HG02943 (cell line): Measurements from ENCODE around the gene WSB1.
"Not testable (repeated sequence)": the region's sequence is repeated elsewhere in the genome, so short reads cannot be mapped to it uniquely, and the experiment has no call there.

ENCODE experiments used
- ATAC-seq: cut with Tn5 transposase; IDR thresholded peaks from one replicate; pipeline ENCODE4 v1.9.1; 2021; ENCODE audit warnings: mild to moderate bottlenecking, low read depth, moderate library complexity; ENCODE audit not compliant: unreplicated experiment

WSB1 gene

DNA sequence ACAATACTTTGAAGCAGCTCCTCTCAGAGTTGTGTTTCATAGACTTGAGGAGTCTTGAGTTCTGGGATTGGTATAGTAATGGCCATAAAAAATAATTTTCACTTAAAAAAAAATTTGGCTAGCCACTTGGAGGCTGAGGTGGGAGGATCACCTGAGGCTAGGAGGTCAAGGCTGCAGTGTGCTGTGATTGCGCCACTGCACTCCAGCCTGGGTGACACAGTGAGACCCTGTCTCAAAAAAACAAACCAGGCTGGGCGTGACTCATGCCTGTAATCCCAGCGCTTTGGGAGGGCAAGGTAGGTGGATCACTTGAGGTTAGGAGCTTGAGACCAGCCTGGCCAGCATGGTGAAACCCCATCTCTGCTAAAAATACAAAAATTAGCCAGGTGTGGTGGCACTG lies 14.8 kb upstream of the WSB1 start:
- not testable (repeated sequence) for ATAC-seq

DNA sequence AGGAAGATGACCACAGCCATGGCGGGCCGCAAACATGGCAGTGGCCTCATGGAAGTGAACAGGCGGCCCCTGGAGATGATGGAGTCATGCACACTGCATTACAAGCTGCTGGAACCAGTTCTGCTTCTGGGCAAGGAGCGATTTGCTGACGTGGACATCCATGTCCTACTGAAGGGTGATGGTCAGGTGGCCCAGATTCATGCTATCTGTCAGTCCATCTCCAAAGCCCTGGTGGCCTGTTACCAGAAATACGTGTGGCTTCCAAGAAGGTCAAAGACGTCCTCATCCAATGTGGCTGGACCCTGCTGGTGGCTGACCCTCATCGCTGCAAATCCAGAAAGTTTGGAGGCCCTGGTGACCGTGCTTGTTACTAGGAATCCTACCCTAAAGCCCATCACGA lies 13.4 kb upstream of the WSB1 start:
- ATAC-seq: no peak

DNA sequence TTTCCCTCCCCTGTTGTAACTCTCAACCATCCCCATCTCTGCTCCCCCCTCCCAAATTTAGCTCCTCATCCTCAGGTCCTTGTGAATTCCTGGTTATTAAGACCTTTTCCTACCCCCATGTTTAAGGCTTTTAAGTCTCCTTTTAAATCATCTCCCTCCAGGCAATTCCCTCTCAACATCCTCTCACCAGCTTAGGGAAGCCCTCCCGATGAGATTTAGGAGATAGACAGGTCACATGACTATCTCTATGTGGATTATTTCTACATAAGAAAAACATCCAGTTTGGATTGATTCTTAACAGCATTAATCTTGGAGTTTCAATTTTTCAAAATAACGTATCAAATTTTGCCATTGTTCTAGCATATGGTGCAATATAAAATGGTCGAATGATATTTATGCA lies 12.5 kb upstream of the WSB1 start:
- no peak for ATAC-seq

DNA sequence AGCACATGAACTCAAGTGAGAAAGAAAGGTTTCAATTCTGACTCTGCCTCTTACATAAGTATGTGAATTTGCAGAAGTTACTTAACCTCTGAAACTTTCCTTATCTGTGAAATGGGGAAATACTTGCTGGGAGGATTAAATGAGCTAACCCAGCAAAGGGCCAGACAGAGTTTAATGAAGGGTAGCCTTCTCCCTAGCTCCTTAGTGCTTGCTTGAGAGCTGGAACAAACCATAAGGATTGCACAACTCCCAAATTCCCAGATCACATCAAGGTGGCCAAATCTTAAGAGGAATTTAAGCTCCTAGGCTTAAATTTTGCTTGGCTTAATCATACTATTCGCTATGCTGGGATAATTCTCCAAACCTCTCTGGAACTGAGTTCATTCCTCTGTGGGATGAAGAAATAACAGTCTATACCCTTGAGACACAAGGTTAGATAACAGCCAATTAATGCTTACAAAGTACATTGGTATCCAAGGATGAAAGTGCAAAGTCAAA lies 11.8 kb upstream of the WSB1 start:
- peak; percentile 86 for ATAC-seq

DNA sequence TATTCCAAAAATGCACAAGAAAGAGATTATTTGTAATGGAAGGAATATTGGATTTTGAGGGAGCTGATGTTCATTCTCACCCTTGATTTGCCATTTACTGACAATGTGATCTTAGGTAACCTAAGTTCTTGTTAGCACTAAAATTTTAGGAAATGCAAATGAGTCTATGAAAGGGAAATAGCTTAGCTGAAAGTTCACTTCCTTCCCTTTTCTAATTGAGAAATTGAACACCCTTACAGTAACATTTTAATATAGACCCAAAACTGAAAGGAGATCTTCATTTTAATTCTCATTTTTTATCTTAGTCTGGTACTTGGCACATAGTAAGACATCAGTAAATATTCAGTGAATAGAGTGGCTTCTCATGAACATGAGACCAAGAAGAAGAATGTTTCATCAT lies 10.9 kb upstream of the WSB1 start:
- ATAC-seq: no peak

DNA sequence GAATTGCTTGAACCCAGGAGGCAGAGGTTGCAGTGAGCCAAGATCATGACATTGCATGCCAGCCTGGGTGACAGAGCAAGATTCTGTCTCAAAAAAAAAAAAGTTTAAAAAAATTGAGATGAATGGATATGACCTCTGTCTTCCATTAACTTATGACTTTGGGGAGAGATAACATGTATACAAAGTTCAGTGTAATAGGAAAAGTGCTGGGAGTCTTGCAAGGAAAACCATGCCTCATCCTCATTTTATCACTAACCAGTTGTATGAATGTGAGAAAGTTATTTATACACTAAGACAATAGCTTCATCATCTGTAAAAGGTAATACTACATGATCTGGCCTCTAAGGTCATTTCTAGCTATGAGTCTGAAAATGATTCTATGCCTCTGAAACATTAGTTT lies 10.2 kb upstream of the WSB1 start:
- ATAC-seq: no peak

DNA sequence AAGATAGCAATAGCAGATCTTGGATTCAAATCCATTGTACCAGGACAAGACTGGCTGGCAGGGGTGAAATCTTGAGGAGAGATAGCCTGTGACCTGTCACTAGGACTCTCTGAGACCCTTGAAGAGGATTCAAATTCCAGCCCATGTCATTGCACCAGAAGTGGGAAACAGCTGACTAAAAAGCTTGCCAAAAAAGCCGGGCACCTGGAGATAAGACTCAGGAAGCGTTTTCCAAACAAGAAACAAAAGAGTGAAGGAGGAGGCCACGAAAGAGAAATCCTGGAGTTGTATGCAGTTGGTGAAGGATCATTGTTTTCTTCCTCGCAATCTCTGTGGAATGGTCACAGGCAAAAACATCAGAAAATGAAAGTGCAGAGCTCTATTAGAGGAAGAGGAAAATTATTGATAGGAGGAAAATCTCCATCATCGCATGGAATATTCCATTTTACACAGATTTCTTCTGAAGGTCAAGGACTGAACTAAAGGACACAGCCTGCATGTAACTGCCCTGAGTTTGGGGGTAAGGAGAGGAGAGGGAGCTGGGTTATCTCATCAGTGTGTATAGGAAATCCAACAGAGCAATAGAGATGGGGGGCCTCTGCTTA lies 9.0 kb upstream of the WSB1 start:
- no peak for ATAC-seq

DNA sequence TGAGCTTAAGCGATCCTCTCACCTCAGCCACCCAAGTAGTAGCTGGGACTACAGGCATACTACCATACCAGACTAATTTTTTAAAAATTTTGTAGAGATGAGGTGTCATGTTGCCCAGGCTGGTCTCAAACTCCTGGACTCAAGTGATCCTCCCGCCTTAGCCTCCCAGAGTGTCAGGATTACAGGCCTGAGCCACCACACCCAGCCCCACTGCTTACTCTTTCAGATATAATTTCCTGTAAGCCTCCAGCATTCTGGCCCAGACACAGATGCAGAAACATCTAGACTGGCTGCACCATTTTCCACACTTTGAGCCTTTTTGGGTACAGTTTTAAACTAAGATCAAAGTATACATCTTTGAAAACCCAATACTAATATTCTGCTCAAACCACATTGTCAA lies 8.4 kb upstream of the WSB1 start:
- no peak for ATAC-seq

DNA sequence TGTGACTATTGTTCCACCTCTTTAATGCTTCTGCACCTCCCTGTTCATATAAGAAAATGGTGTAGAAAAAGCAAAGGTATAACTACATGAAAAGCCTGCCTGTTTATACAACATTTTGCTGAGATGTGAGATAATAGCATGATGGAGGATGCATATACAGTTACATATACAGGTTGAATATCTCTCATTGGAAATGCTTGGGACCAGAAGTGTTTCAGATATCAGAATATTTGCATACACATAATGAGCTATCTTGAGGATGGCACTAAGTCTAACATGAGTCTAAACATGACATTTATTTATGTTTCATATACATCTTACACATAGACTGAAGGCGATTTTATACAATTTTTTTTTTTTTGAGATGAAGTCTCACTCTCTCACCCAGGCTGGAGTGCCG lies 5.7 kb upstream of the WSB1 start:
- no peak for ATAC-seq

DNA sequence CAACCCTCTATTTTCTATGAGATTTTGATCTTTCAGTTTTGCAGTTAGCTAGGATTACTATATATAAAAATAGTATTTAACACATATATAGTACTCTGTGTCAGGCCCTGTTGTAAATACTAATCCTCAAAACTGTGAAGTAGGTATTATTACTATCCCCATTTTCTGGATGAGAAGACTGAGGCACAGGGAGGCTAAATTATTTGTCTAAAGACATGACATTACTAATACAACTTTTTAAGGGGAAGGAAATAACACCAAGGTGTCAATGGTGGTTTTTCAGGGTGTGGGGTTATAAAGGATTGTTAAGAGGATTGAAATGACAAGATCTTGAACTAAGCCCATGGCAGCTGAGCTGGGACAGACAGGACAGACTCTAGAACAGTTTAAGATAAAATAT lies 4.1 kb upstream of the WSB1 start:
- ATAC-seq: no peak

DNA sequence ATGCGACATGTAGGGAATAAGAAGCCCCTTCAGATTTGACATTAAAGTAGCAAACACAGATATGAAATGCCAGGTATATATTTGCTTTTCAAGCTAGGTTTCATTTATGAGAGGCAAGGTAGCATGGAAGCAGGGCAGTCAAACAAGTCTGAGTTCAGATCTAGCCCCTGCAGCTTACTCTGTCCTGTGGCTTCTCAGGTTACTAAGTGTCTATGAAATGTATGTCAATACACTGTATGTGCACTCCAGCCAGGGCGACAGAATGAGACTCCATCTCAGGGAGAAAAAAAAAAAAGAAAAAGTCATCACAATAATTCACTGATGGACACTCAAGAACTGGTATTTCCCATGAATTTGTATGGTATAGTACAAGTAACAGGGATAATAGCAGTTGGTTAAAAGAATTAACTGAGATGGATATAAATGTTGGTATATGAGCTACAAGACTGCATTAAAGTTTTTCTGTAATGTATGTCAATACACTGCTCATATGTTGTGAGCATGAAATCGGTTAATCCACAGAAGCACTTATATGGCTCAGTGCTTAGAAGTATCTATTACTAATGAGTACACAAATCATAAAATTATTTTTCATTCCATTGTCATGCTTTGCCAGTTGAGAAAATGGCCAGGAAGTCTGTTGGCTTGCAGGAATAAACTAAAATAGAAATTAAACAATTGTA lies 2.9 kb upstream of the WSB1 start:
- ATAC-seq: no peak

DNA sequence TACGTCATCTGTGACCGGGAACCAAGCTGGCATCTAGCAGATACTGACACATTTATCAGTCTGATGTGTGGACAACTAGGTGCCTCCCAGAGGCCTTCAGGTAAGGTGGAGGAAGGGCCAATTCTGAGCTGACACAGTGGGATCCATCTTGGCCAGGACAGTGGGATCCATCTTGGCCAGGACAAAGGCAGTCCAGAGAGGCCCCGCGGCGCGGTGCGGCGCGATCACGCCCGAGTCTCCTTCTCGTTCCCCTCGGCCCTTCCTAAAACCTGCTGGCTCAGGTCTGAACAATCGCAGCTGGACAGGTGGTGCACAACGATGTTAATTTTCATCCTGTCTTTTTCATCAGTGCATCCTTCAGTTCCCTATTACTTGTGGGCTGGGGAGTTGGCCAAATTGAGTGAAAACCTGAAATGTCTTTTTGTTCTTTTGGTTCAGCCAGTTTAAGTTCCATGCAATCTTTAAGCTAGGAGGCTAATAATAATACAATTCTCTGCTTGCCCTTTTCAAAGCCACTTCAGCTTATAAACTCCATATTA lies 486 bp upstream of the WSB1 start:
- no peak for ATAC-seq

DNA sequence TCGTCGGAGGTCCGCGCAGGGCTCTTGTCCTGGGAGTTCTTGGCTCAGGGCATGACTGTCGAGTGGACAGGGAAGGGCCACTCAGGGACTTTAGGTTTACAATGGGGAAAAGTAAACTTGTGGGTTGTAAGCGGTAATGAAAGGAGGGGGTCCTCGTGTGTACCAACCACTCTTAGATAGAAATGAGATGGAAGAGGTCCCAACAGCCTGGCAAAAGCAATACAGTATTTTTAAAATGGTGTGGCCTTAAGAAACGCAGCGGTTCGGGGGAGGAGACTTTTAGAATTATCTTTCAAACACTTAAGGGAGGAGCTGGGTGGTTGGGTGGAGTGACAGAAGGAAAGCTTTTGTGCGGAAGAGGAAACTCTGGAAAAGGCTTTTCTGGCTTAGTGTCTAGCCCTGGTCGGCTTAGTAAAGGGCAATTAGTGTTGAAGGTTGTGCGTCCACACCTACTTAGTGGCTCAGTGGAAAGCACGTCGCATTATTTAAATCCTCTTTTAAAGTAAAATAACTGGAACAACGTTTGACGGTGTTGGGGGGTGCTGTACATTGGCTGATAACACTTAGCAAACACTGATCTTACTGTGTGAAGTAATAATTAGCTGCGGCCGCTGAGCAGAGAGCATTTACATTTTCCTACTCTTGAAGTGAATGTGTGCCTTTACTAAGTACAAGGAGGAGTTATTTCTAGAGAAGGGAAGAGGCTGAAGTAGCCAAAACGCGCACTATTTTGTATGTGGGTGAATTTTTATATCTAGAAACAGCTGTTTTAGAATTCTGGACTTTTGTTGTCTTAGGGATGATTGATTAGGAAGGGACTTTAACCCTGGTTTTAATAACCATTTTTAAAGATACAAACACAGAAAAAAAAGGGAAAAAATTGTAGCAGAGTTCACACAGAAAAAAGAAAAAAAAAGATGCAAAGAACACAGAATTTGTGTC lies 1.0 kb downstream of the WSB1 start:
- peak; percentile 32 for ATAC-seq

DNA sequence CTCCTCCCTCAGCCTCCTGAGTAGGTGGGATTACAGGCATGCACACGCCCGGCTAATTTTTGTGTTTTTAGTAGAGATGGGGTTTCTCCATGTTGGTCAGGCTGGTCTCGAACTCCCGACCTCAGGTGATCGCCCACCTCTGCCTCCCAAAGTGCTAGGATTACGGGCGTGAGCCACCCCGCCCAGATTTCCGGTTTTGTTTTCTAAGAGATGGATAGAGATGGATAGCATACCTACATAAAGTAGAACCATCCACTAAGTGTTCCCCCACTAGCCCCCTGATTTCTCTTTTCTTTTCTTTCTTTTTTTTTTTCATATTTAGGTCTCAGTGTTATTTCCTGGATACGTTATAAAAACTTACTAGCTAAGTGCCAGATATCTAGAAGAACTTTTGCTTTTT lies 2.0 kb downstream of the WSB1 start:
- ATAC-seq: no peak

DNA sequence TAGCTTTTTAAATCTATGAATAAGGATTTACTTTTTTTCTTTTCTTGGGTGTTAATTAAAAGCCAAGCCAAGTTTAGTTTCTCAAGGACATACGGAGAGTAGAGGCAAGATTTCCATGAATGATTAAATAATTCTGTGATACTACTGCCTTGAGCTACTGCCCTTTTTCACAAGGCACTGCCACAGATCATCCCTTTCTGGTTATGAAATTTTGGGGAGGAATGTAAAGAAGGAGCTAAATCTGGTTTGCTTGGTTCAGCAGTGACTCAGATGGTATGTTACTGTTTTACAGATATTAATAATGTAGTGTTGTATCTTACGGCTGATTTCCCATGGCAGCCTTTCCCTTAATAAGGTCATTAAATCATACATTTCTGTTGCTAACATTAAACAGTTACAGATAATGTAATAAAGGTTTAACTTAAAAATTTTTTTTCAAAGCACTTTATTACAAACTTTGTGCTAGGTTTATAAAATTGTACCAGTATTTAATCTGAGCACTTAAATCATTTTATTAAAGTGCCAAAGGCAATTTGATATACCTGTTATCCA lies 2.6 kb downstream of the WSB1 start:
- no peak for ATAC-seq

DNA sequence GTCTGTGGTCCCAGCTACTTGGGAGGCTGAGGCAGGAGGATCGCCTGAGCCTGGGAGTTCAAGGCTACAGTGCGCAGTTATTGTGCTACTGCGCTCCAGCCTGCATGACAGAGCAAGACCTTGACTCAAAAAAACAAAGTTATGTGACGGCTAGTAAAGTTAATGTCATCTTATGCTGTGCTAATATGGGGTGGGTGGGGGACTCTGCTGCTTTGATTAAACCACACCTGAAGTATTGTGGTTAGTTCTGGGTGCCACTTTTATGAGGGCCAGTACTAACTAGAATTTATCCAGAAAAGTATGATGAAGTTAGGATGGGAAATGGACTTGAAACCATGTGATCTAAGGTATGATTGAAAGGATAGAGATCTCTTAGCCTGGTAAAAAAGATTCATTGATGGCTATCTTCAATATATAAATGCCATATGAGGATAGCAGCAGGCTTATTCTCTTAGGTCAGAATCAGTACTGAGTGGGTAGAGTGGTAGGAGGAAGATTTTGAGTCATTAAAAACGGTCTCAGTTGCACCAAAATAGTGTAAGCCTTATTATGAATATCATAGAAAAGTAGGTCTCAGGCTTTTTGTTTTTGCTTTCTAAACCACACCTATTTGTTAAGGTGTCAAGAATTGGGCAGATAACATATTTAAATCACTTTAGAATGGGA lies 5.6 kb downstream of the WSB1 start:
- ATAC-seq: no peak

DNA sequence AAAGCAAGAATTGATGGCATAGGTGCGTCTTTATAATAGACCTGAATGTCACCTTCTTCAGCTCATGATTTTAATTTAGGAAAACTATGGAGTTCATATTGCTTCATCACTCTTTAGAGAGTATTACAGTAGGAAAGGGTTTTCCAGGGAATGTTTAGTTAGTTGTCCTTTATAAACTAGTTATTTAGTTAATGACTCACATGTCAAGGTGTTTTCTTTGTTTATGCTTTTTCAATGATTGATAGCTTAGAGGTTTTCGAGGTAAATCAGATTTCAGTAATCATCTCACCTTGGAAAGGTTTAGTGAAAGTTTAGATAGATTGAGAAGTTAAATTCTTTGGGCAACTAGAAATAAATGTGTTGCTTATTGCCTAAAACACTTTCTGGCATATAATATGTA lies 9.8 kb downstream of the WSB1 start:
- no peak for ATAC-seq

DNA sequence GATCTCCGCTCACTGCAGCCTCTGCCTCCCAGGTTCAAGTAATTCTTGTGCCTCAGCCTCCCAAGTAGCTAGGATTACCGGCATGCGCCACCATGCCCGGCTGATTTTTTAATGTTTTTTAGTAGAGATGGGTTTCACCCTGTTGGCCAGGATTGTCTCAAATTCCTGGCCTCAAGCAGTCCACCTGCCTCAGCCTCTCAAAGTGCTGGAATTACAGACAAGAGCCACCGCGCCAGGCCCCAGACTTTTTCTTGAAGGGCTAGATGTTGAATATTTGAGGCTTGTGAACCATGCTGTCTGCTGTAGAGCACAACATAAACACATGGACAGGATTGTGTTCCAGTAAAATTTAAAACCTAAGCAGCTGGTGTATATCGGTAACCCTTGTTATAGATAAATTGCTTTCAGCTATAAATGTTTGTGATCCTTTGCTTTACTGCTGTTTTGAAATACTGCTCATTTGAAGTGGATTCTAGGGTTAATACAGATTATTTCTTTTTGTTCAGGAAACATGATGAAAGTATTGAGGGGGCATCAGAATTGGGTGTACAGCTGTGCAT lies 12.4 kb downstream of the WSB1 start:
- ATAC-seq: no peak

DNA sequence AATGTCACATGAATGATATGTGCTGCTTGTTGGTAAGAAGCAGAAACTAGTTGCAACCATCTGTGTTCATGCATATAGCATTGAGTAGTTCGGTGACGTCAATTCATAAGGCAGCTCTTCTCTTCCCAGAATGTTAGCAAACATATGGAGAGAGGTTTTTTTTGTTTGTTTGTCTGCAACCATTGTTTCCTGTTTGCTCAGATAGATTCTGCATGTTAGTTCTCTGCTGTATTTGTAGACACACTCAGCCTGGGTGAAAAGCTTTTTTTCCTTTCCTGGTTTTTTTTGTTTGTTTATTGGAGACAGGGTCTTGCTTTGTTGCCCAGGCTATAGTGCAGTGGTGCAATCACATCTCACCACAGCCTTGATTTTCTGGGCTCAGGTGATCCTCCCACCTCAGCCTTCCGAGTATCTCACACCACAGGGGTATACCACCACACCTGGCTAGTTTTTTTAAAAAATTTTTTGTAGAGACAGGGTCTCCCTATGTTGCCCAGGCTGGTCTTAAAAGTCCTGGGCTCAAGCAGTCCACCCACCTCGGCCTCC lies 16.7 kb downstream of the WSB1 start:
- no peak for ATAC-seq

DNA sequence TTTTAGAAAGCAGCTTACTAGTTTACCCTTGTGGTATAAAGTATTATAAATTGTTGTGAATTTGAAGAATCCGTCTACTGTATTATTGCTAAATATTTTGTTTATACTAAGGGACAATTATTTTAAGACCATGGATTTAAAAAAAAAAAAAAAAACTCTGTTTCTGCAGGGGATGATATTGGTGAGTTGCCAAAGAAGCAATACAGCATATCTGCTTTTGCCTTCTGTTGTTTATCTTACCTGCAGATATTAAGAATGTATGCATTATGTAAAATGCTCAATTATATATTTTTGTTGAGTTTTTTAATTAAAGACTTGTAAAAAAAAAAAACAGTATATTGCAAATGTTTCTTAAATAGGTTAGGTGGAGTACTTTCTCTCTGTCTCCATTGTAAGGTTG lies 19.4 kb downstream of the WSB1 start:
- ATAC-seq: no peak
